ENCODE measurements around the gene SCP2D1.

DNA sequence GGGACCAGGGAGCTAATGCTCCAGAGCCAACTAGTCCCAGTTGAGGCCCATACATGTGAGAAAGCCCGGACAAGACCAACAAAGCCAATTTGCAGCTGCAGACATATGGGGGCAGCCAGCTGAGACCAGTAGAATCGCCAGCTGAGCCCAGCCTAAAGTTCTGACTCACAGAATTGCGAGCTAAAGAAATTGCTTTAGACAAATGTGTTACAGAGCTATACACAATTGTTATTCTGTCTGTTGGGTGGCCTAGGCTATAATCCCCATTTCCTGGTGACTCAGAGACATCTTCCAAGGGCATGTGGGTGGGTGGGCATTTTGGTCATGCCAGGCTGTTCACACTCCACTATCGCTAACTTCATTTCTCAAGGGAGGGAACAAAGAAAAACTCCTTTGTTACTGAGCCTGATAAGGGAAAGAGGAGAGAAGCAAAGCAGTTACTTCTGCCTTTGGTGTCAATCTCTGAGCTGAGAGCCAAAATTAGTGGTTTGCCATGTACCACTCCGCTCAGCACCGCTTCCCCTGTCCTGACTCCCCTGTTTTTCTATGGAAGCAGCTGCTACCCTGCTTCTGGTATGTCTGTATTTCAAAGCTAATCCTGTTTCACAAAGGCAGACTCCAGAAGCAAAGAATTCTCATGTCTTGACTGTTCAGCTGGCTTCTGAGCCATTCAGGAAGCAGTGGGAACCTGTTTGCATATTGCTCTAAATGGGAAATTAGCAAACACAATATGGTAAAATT, 26.1 kb downstream of the SCP2D1 start:
- TF ChIP-seq SMC3 (IDR thresholded peaks at IDR 0.05), result no peak
- TF ChIP-seq CTCF (IDR thresholded peaks at IDR 0.05), result no peak
- no peak for TF ChIP-seq MAX (IDR thresholded peaks at IDR 0.05)
- no peak for TF ChIP-seq POLR2A (IDR thresholded peaks at IDR 0.05; ENCODE audit: low read length)
- no peak for TF ChIP-seq JUN (IDR thresholded peaks at IDR 0.05)
- TF ChIP-seq CBX8 (IDR thresholded peaks at IDR 0.05), result no peak
- no peak for TF ChIP-seq HDAC2 (IDR thresholded peaks at IDR 0.05)
- no peak for TF ChIP-seq E2F6 (IDR thresholded peaks at IDR 0.05; ENCODE audit: borderline replicate concordance, low read depth)
- no peak for TF ChIP-seq TFCP2L1 (CRISPR knock-in tag; IDR thresholded peaks at IDR 0.05)
- no peak for TF ChIP-seq BHLHE40 (IDR thresholded peaks at IDR 0.05; ENCODE audit: low read depth, low read length)
- no peak for TF ChIP-seq RARB (CRISPR knock-in tag; IDR thresholded peaks at IDR 0.05)
- TF ChIP-seq MAFK (IDR thresholded peaks at IDR 0.05; ENCODE audit: partially characterized antibody), result no peak

All from A549 (cell line).